GM21825 (cell line): Measurements from ENCODE around the gene MAST4.

ENCODE experiments used
- ATAC-seq: cut with Tn5 transposase; IDR thresholded peaks from one replicate; pipeline ENCODE4 v1.9.1; 2021; ENCODE audit warnings: mild to moderate bottlenecking, moderate library complexity; ENCODE audit not compliant: unreplicated experiment

The MAST4 gene

DNA sequence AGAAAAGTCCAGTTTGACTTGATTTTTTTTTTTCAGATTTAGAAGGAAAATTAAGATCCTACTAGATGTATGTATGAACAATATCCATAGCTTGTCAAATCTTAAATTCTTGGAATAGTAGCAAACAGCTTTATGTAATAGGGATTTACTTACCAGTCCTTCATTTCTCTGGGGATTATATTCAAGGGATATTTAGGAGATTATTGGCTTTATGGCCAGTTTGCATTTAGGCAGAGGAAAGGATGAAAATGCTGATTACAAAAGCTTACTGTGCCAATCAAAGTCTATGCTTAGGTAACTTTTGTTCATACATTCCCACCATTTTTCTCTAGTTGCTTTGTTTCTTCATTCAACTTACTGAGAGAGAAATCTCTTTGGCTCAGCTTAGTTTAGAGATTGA, 47.9 kb downstream of the MAST4 start:
- ATAC-seq: no peak

DNA sequence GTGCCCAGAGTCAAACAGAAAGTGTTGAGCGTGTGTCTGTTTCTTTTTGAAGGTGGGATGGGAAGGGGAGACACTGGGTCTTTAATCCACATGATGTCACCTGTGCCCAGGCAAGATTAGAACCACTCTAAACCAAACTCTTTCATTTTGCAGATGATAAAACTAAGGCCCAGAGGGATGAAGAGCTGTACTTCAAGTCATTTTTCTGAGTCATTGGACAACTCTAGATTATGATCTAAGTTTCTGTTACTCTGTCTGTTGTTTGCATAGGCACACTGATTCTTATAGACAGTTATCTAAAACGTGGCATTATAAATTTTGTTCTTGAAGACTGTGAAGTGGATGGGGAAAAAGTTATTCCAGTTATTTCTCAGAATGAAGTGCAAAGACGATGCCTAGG, 48.8 kb downstream of the MAST4 start:
- ATAC-seq: no peak

DNA sequence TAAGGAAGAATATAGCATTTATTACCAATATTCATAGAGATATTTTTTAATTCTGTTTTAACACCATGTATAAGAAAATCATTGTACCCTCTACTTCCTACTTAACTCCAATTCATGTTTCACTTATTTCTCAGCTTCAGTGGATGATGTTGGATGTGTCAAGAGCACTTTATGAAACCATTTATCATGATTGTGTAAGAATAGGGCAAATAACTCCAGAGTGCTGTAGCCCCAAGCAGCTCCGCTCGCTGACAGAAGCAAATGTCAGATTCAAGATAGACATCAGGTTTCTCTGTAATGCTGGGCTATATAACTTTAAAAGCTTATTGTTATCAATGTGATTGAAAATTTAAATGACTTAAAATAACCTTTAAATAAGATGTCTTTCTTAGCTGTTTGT, 50.4 kb downstream of the MAST4 start:
- no peak for ATAC-seq

DNA sequence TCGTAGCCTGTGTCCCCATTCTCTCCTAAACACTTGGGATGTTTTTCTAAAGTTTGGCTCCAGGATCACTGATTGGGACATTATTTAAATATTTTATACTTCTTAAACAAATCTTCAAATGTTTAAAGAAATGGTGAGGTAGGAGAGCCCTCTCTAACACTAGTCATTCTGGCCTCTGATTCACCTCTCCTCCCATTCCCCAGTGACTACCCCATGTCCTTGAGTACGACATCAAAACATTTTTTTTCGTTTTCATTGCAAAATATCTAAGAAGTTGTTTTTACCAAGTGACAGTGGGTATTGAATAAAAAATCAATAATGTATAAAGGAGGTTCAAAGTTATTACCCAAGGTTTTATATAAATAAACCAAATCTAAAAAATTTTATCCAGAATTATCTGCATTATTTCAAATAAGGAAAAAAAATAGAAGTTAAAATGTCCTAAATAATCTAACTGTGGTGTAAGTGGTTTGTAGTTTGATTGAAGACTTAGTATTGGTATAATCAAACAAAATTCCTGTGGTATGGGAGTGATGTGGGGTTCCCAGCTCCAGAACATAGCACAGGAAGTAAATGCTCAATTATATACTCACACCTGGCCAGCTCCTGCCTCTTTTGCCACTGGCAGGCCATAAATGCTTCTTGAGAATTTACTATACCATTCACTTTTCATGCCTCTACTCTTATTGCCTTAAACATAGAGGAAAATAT, 51.1 kb downstream of the MAST4 start:
- ATAC-seq: no peak

DNA sequence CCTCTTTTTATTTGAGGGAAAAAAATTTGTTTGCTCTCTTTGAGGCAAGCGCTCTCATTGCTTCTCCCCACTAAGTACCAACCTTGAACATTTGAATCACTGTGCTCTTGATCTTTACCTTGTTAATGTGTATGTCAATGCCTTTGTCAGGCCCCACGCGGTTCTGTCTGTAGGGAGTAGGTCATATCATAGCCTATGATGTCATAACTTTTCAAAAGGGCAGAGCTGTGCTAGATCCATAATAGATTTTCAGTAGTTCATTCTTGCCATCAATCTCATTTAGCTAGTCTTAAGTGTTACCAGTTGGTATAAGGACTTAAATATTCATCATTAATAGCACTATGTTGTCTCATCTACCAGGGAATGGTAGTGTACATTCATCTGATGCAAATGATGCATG, 56.6 kb downstream of the MAST4 start:
- ATAC-seq: no peak

DNA sequence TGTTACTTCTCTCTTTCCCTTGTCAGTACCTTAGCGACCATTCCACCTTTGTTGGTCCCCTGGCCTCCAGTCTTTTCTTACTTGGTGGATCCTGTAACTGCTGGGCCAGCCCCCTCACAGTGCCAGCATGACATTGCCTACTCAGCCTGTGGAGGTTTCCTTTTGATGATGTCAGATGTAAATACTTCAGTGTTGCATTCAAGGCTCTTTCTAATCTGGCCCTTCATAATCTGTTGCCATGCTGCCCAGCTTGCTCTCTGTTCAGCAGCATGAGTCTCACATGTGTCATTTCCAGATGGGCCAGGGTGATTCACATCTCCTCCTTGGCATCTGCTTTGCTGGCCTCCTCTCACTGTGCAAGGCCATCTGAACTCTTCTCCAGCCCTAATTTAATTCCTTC, 57.1 kb downstream of the MAST4 start:
- ATAC-seq: no peak

DNA sequence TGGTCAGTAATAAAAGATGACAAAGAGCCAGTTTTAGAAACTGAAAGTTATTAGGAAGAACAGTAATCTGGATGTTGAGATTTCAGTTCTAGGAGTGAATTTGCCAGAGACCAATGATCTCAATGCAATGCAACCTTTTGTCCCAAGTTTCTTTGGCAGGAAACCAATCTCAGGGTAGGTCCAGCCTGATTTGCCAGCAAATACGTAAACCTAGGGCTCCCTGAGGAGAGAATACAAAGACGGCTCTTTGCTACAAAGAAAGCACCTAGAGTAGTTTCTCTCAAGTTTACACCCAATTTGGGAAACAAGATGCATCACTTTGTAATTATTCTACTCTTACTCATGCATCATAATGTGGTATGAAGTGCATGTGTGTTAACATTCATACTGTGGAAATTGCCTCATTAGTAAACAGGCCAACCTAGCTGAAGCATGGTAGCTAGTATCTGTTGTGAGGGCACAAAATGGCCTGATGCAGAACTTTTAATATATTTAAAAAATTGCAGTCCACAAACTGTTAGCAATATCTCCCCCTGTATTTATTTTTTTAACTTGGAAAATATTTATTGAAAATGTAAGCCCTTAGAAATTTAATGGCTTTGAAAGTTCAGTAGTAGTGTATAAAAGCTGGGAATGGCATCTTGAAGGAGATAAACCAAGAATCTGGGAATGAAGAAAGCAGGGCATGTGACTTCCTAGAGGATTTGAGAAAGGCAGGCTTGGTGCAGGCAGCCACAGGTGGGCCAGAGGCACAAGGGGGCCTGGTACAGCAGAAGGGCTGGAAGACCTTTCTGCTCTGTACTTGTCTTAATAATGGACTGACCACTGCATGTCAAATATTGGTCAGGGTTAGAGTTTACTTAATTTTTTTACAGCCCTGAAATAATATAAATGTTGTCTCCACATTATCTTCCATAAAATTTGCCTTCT, 59.5 kb downstream of the MAST4 start:
- no peak for ATAC-seq

DNA sequence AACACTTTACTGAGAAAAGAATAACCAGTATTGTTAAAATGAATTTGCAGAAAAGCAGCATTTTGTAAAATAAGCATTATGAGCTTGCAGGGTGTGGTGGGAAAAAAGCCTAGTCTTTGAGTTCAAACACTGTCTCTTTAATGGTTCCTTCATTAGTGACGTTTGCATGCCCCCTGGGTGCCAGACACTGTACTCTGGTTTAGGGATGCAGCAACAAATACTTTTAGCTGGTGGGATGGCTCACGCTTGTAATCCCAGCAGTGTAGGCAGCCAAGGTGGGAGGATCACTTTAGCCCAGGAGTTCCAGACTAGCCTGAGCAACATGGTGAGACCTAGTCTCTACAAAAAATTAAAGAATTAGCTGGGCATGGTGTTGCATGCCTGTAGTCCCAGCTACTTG, 62.3 kb downstream of the MAST4 start:
- ATAC-seq: no peak

DNA sequence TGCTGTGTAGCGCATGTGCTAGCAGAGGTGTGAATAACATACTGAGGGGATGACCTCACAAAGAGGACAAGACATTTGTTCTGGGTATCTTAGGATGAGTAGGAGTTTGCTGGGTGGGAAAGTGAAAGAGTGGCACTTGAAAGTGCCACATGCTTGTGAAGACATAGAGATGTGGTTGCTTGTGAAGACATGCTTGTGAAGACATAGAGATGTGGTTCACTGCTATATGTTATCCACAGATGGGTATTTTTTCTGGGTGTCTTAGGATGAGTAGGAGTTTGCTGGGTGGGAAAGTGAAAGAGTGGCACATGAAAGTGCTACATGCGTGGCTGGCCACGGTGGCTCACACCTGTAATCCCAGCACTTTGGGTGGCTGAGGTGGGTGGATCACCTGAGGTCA, 63.6 kb downstream of the MAST4 start:
- ATAC-seq: no peak

DNA sequence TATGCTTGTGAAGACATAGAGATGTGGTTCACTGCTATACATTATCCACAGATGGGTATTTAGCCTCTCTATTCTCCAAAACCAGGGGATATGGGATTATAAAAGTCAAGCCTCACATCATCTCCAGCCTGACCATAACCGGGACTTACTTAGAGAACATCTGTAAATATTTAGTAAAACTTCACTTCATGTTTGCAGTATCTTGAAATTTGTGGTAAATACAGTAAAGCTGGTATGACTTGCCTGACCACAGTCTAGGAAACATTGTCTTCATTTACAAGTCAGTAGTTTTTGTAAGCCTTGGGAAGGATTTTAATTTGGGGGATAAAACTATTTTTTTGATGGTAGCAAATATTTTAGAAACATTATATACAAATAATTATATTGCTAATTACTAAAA, 64.2 kb downstream of the MAST4 start:
- no peak for ATAC-seq

DNA sequence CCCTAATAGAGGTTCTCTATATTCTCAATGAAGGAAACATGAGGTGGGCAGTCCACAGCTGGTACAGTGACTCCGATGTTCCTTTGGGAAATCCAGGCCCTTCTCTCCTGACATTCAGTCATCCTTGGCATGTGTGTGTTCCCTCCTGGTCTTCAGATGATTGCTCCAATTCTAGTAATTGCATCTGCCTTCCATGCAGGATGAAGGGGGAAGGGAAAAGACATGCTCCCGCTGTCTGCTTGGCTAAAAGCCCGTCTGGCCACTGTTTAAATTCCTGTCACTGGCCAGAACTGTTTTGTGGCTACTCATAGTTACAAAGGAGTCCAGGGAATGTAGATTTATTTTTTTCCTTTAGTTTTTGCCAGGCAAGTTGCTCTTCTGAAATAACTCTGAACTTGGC, 65.0 kb downstream of the MAST4 start:
- ATAC-seq: no peak

DNA sequence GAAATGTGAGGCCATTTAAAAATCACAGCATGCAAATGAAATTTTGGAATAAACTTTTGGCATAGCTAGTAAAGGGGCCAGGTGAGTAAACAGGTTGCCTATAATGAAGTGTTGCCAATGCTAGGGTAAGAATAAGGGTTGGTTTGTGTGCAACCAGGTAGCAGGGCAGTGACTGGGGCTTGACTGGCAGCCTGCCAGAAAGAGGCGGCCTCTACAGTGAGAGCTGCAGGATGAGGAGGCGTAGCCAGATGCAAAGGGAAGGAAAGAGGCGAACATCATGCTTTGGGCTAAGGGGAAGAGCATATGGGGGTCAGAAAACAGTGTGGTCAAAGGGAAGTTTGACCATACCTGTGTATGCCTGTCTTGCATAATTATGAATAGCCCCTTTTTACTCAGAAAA, 70.6 kb downstream of the MAST4 start:
- no peak for ATAC-seq

DNA sequence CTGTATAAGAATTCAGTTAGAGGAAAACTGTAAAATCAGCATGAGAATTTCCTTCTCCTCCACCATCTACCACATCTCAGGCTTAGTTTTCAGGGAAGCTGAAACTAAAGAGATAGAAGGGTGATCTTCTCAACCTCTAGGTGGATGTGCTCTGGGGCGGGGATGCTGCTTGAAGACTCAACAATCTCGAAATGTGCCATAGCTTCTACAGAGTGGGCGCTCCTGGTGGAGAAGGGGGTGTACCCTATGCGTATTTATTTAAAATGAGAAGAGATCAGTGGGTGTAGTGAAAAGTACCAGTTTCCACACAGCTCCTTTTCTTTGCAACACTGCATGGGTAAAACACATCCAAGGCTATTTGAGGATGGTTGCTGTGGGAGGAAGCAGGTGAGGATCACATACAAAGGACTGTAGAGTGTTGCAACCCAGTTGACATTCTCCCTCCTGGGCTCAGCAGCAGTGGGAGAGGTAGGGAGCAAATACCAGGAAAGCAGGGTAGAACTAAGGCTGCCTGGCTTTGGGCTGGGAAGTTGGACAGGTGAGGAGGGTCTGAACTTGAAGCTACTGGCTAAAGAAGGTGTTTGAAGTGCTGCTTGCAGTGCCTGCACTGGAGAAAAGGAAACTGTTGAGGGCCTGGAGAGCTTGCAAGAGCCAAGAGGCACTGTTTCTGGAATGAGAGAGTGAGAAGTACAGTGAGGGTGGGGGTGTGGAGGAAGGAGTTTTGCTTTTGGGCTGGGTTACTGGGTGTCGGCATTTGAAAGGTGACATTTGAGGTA, 73.1 kb downstream of the MAST4 start:
- no peak for ATAC-seq

DNA sequence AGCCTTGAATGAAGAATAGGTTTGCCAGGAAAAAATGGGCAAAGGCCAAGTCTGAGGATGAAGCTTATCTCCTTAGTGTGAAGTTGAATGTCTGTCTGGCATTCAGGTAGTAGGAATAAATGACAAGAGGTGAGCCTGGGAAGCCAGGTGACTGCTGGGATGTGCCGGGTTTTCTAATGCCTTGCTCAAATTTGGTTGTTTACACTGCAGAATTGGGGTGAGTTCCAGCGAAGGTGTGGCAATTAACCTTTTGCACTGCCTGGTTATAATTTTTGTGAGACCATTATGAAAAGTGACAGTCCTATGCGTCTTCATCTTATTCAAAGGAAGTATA, 73.6 kb downstream of the MAST4 start:
- no peak for ATAC-seq

DNA sequence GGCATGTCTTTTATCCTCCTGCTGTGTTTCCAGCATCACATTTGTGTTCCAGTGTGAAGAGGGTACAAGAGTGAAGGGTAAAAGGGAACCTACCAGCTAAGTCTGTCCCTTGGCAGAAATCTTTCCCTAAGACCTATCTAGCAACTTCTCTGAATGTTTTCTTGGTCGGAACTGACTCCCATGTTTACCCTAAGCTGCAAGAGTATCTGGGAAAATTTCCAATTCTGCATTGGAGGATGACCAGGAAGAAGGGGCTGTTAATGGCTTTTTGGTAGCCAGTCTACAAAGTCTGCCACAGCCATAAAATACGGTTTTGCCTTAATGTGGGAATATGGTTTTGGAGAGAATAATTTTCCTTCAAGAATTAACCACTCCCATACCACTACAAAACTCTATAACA, 75.1 kb downstream of the MAST4 start:
- no peak for ATAC-seq

DNA sequence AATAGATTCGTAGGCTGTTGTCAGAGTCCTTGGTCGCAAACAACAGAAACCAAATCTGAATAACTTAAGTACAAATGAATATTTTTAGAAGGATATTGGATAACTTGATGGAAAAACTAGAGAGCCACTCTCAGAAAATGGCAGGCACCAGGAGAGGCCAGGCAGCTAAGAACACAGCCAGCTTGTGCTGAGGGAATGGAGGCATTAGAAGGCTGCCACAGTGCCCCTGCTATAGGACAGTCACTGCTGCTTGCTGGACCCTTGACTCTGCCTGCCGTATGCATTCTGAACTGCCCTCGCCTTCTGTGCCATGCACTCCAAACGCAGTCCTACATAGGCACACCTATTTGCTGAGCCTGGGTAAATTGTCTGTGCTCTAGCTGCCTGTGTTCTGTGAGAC, 78.6 kb downstream of the MAST4 start:
- ATAC-seq: no peak

DNA sequence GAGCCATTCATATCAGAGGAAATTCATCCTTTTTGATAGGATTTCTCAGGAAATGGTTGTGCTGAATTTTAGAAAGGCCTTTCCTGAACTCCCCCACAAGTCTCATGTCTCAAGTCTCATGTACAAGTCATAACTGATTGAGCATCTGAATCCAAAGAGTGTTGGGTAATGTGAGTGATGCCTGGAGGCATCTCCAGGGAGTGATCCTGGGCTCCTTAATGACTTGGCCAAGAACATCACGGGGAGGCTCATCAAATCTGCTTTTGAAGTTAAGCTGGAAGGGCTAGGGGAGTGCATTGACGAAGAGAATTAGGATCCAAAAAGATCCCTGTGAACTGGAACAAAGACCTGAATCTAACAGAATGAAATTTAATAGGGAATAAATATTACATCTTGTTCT, 79.2 kb downstream of the MAST4 start:
- ATAC-seq: no peak

DNA sequence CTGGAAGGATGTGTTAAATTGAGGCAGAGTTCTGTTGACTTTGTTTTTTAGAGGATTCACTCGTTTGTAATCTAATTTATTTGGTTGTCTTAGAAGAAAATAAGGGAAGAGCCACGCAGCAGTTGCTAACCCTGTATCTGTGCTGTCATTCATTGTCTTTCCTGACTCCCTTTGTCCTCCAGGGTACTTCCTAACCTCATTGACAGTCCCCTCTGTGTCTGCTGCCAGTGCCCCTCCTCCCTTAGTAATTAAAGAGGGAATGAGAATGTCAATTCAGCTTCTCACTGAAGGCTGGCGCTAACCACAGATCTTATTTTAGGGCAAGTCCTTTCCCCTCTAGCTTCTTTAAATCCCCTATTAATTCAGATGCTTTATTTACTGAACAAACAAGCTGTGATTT, 84.0 kb downstream of the MAST4 start:
- ATAC-seq: no peak

DNA sequence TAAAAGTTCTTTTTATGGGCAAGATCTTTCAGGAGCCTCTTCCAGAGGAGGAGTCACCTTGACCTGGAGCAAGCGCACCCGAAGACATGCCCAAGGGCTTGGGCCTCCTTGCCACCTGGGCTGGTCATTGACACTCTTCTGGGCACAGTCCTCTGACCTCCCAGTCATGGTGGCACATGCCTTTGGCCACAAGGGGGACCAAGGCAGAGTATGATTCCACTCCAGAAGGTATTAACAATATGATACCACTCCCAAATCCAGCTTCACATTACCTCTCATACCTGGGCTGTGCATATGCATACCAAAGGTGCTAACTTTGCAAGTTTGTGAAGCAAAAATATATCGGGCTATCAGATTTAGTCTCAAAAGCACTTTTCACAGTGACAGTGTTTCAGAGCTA, 84.6 kb downstream of the MAST4 start:
- ATAC-seq: no peak

DNA sequence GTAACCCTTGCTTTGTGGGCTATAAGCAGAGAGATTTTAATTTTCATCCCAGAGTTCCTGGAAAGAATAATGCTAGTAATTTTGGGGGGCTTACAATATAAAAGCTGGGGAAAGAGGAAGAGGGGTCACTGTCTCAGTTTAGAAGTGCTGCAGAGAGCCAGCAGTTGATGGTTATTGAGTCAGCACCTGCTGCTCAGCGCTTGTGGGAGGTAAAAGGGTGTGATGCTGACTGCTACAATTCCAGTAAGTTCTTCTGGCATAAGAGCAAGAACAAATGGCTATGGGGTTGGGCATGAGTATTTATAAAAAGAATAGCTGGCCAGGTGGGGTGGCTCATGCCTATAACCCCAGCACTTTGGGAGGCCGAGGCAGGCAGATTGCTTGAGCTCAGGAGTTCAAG, 88.5 kb downstream of the MAST4 start:
- ATAC-seq: no peak

DNA sequence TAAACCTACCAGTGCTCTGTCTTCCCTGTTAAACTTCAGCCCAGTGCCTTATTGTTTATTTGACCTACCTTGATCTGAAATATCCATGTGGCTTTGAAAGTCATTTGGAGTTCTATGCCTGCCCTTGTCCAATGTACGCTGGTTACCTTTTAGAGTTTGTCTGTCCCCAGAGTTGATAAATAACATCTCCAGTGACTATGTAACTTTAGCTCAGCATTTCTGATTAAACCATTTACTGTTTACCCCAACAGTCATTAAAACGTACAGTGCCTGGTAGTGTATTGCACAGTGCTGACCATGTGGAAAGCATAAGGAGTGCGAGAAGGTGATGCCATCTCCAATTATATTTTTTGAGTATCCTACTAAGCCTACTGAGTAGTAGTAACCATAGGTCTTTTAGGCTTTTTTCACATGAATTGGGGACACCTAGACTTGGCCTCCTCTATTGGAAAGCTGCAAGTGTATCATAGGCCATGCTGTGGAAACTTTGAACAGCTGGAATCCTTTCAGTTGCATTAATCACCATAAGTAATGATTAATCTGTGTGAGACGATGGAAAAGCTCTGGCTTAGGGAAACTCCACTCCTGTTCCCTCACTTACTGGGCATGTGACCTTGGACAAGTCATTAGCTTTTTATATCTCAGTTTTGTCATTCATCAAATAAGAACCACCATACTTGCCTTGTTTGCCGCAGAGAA, 93.5 kb downstream of the MAST4 start:
- no peak for ATAC-seq
